ENCODE data around the gene ANKK1.

GRCh38 chr11:113397212-113397611 is 9.6 kb downstream of the ANKK1 start:
- TF ChIP-seq CTCF (IDR thresholded peaks at IDR 0.05; ENCODE audit: low read depth, low read length, missing input control) (no peak), YY1 (IDR thresholded peaks at IDR 0.05) (no peak), REST (IDR thresholded peaks at IDR 0.05) (no peak)

Measured in liver (tissue), 2 donors.